HEK293 (cell line): ENCODE measurements around the gene TUBB2A.

ENCODE experiments used
- KLF16 ChIP-seq: fragments of 450-650 bp; formaldehyde crosslinking; IDR thresholded peaks from 2 replicates; pipeline ENCODE4 v1.5.1; 2017; ENCODE audit warnings: missing biosample characterization, missing genetic modification characterization
- KLF9 ChIP-seq: fragments of 450-650 bp; formaldehyde crosslinking; IDR thresholded peaks from 2 replicates; pipeline ENCODE4 v1.5.1; 2016; ENCODE audit warnings: missing biosample characterization, missing genetic modification characterization, low read depth
- PRDM10 ChIP-seq: fragments of 450-650 bp; formaldehyde crosslinking; IDR thresholded peaks from 2 replicates; pipeline ENCODE4 v1.5.1; 2016; ENCODE audit warnings: missing biosample characterization, missing genetic modification characterization
- REPIN1 ChIP-seq: fragments of 450-650 bp; formaldehyde crosslinking; IDR thresholded peaks from 2 replicates; pipeline ENCODE4 v1.5.1; 2017; ENCODE audit warnings: missing biosample characterization, missing genetic modification characterization, low read depth
- ZNF335 ChIP-seq: fragments of 450-650 bp; formaldehyde crosslinking; conservative IDR thresholded peaks from 2 replicates; pipeline ENCODE4 v1.5.1; 2016; ENCODE audit warnings: missing biosample characterization, missing genetic modification characterization
- ZNF37A ChIP-seq: fragments of 450-650 bp; IDR thresholded peaks from 2 replicates; pipeline ENCODE4 v1.5.1; 2018; ENCODE audit warnings: missing biosample characterization, missing genetic modification characterization
- ZNF580 ChIP-seq: fragments of 450-650 bp; formaldehyde crosslinking; IDR thresholded peaks from 2 replicates; pipeline ENCODE4 v1.5.1; 2016; ENCODE audit warnings: missing biosample characterization, missing genetic modification characterization
- ZNF639 ChIP-seq: fragments of 450-650 bp; formaldehyde crosslinking; IDR thresholded peaks from 2 replicates; pipeline ENCODE4 v1.5.1; 2016; ENCODE audit warnings: missing biosample characterization, missing genetic modification characterization
- TF ChIP-seq, protein P1 (sequence below): fragments of 450-650 bp; formaldehyde crosslinking; IDR thresholded peaks from 2 replicates; pipeline ENCODE4 v1.5.1; 2016; ENCODE audit warnings: missing biosample characterization, missing genetic modification characterization

DNA sequence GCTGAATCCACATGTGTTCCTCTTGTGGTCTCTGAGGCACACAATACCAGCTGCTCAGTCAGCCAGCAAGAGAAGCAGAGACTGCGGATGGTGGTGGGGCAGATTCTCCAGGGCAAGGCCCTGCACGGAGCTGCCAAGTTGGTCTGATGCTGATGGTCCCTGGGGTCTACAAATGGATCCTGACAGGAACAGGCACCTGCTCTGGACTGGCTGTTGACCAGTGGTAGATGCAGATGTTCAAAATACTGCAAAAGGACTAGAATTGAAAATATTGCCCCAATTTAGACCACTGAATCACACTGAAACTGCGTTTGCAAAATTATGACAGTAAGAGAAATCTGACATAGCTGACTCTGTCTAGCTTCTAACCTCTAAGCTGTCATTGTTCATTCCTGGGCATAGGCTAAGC lies 29.6 kb upstream of the TUBB2A start:
- TF ChIP-seq, protein P1, sequence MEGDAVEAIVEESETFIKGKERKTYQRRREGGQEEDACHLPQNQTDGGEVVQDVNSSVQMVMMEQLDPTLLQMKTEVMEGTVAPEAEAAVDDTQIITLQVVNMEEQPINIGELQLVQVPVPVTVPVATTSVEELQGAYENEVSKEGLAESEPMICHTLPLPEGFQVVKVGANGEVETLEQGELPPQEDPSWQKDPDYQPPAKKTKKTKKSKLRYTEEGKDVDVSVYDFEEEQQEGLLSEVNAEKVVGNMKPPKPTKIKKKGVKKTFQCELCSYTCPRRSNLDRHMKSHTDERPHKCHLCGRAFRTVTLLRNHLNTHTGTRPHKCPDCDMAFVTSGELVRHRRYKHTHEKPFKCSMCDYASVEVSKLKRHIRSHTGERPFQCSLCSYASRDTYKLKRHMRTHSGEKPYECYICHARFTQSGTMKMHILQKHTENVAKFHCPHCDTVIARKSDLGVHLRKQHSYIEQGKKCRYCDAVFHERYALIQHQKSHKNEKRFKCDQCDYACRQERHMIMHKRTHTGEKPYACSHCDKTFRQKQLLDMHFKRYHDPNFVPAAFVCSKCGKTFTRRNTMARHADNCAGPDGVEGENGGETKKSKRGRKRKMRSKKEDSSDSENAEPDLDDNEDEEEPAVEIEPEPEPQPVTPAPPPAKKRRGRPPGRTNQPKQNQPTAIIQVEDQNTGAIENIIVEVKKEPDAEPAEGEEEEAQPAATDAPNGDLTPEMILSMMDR (tag by site-specific recombination) = no peak
- no peak for TF ChIP-seq KLF16 (tag by site-specific recombination)
- TF ChIP-seq REPIN1 (tag by site-specific recombination) = no peak
- no peak for TF ChIP-seq ZNF580
- no peak for TF ChIP-seq ZNF335
- TF ChIP-seq ZNF37A = no peak
- TF ChIP-seq ZNF639 (tag by site-specific recombination) = no peak
- no peak for TF ChIP-seq PRDM10 (tag by site-specific recombination)
- no peak for TF ChIP-seq KLF9 (tag by site-specific recombination)
